GM23248 (cell line): ENCODE results near the gene PDE4B.

Source experiments
- EZH2 ChIP-seq: fragments of 200-600 bp; sonication (generic); IDR thresholded peaks from 2 replicates; pipeline ENCODE4 v1.6.1; 2018; ENCODE audit warnings: antibody characterized with exemption, mild to moderate bottlenecking; ENCODE audit not compliant: insufficient read depth, poor library complexity, severe bottlenecking
- EZH2phosphoT487 ChIP-seq: fragments of 200-600 bp; sonication (generic); IDR thresholded peaks from 2 replicates; pipeline ENCODE4 v1.6.1; 2018; ENCODE audit warnings: antibody characterized with exemption, moderate library complexity, mild to moderate bottlenecking, low read depth; ENCODE audit not compliant: insufficient read depth

- TF ChIP-seq EZH2phosphoT487 = no peak
- no peak for TF ChIP-seq EZH2
Measured at GRCh38 chr1:66360285-66360724, 567.6 kb downstream of the PDE4B start.
